Measurements from ENCODE around the gene TMEM176A.

The TMEM176A gene

GRCh38 chr7:150848561-150849115 is 48.1 kb downstream of the TMEM176A start:
- TF ChIP-seq, protein P1, sequence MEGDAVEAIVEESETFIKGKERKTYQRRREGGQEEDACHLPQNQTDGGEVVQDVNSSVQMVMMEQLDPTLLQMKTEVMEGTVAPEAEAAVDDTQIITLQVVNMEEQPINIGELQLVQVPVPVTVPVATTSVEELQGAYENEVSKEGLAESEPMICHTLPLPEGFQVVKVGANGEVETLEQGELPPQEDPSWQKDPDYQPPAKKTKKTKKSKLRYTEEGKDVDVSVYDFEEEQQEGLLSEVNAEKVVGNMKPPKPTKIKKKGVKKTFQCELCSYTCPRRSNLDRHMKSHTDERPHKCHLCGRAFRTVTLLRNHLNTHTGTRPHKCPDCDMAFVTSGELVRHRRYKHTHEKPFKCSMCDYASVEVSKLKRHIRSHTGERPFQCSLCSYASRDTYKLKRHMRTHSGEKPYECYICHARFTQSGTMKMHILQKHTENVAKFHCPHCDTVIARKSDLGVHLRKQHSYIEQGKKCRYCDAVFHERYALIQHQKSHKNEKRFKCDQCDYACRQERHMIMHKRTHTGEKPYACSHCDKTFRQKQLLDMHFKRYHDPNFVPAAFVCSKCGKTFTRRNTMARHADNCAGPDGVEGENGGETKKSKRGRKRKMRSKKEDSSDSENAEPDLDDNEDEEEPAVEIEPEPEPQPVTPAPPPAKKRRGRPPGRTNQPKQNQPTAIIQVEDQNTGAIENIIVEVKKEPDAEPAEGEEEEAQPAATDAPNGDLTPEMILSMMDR (IDR thresholded peaks at IDR 0.05; ENCODE audit: low read depth, low read length, missing control alignments), result no peak
- H3K4me3 ChIP-seq (ENCODE audit: low read depth, low read length), result no peak overlapping the region
- DNase-seq (ENCODE audit: low read depth), result no peak

GRCh38 chr7:150849204-150849775 is 48.7 kb downstream of the TMEM176A start:
- no peak for DNase-seq (ENCODE audit: low read depth)
- TF ChIP-seq, protein P1 (IDR thresholded peaks at IDR 0.05; ENCODE audit: low read depth, low read length, missing control alignments), result no peak
- H3K4me3 ChIP-seq (ENCODE audit: low read depth, low read length), result no peak overlapping the region

GRCh38 chr7:150850273-150850672 is 49.7 kb downstream of the TMEM176A start:
- no peak overlapping the region for H3K4me3 ChIP-seq (ENCODE audit: low read depth, low read length)
- TF ChIP-seq, protein P1 (IDR thresholded peaks at IDR 0.05; ENCODE audit: low read depth, low read length, missing control alignments), result no peak
- DNase-seq (ENCODE audit: low read depth), result no peak

GRCh38 chr7:150851492-150852370 is 51.2 kb downstream of the TMEM176A start:
- no peak for DNase-seq (ENCODE audit: low read depth)
- no peak overlapping the region for H3K4me3 ChIP-seq (ENCODE audit: low read depth, low read length)
- TF ChIP-seq, protein P1 (IDR thresholded peaks at IDR 0.05; ENCODE audit: low read depth, low read length, missing control alignments), result no peak

DNA sequence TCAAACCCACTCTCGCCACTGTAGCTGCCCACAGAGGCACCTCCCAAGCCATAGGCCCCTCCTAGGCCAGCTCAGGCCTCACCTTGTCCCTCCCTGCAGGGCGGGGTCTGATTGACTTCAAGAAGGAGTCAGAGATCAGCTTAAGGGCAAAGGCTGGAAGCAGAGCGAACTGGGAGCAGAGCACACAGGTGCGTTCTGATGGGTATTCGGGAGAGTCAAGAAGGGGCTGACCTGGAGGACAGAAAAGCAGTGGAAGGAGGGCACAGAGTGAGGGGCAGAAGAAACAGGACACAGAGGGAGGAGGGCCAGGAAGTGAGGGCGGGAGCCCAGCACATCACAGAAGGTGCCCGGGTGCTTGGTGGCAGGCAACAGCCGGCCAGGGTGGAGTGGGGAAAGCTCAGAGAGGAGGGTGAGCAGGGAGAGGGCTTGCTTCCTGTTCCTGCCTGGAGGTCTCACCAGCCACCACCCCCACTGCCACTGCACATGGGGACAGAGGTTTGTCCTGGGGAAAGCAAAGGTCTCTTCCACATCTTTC is 51.9 kb downstream of the TMEM176A start, which contains the start of gene AOC1:
Gene AOC1, plus strand, starts transcription at position 147 of the 535 bp plus-strand sequence. CDS start 3,954 bp downstream, outside the sequence.
- TF ChIP-seq, protein P1 (IDR thresholded peaks at IDR 0.05; ENCODE audit: low read depth, low read length, missing control alignments), result no peak
- no peak for DNase-seq (ENCODE audit: low read depth)
- H3K4me3 ChIP-seq (ENCODE audit: low read depth, low read length), result no peak within 1 kb of the TSS

- TF ChIP-seq, protein P1 (IDR thresholded peaks at IDR 0.05; ENCODE audit: low read depth, low read length, missing control alignments), result no peak
- DNase-seq (ENCODE audit: low read depth), result no peak
These were observed 53.8 kb downstream of the TMEM176A start for GRCh38 chr7:150854066-150855000.

More at GRCh38 chr7:150854066-150855000, 53.8 kb downstream of the TMEM176A start:
- no peak overlapping the region for H3K4me3 ChIP-seq (ENCODE audit: low read depth, low read length)
